Thyroid gland (tissue), 4 donors: ENCODE measurements around the gene GCNT3. TPM values are rescaled to one million over a fixed set of nuclear protein-coding genes. Genes with fewer than 3 reads are reported as not detected.

Experiments
- DNase-seq, 2 donors: peaks; one replicate each; pipeline ENCODE4 v3.0.0-alpha.2; 2019
- H3K27ac ChIP-seq, 3 donors: fragments of 200-600 bp; sonication (generic); 1 replicate in 2 of 3; 2 replicates in 1 of 3; pipeline ENCODE4 v1.5.1; 2016 to 2019; ENCODE audit warnings: mild to moderate bottlenecking in 1 of 3, moderate library complexity in 1 of 3
- H3K27me3 ChIP-seq: fragments of 200-600 bp; sonication (generic); one replicate; pipeline ENCODE4 v1.5.1; 2019
- H3K36me3 ChIP-seq, 2 donors: fragments of 200-600 bp; sonication (generic); one replicate each; pipeline ENCODE4 v1.5.1; 2016 to 2019
- H3K4me1 ChIP-seq, 2 donors: fragments of 200-600 bp; sonication (generic); one replicate each; pipeline ENCODE4 v1.5.1; 2017 to 2019
- H3K4me3 ChIP-seq, 3 donors: fragments of 200-600 bp; sonication (generic); replicated peaks in 1 of 3; 1 replicate in 2 of 3; 2 replicates in 1 of 3; pipeline ENCODE4 v1.5.1; 2016; ENCODE audit warnings: mild to moderate bottlenecking in 1 of 3
- H3K9me3 ChIP-seq: fragments of 200-600 bp; sonication (generic); one replicate; pipeline ENCODE4 v1.5.1; 2017
- POLR2A ChIP-seq, 2 donors: fragments of 450-650 bp; IDR thresholded peaks; one replicate each; pipeline ENCODE4 v1.6.1; 2017; ENCODE audit warnings: antibody characterized with exemption in 2 of 2, mild to moderate bottlenecking in 2 of 2, moderate library complexity in 1 of 2
- WGBS, 2 donors: methylation state at CpG; one replicate each; pipeline ENCODE4 v1.1.5; 2017; 5-methylcytosine and 5-hydroxymethylcytosine counted together
- intact Hi-C: fragments of 100-400 bp; cut with DNase I; formaldehyde crosslinking; loops from one replicate; pipeline ENCODE4 v1.15.1; 2023
- total RNA-seq, 4 donors: library from RNA; depleted of rRNA; stranded (reverse); fragments of >200 nt; gene quantifications; one replicate each; pipeline ENCODE4 v1.2.3, GENCODE V29; 2016
- TF ChIP-seq, protein P1 (sequence below), 6 experiments: fragments of 200-600 bp in 3 of 6; fragments of 450-650 bp in 3 of 6; sonication (generic) in 3 of 6; IDR thresholded peaks; one replicate each; pipeline ENCODE4 v1.5.1; 2016 to 2019; ENCODE audit warnings: antibody characterized with exemption in 6 of 6, mild to moderate bottlenecking in 2 of 6, inconsistent platforms in 1 of 6, moderate library complexity in 1 of 6

The GCNT3 gene, protein sequence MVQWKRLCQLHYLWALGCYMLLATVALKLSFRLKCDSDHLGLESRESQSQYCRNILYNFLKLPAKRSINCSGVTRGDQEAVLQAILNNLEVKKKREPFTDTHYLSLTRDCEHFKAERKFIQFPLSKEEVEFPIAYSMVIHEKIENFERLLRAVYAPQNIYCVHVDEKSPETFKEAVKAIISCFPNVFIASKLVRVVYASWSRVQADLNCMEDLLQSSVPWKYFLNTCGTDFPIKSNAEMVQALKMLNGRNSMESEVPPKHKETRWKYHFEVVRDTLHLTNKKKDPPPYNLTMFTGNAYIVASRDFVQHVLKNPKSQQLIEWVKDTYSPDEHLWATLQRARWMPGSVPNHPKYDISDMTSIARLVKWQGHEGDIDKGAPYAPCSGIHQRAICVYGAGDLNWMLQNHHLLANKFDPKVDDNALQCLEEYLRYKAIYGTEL
- total RNA-seq: 1 to 10 TPM in 2 of 4 donors, under 1 TPM in 1, not detected in 1; 0.13 to 2.2 (median 2.1) TPM

DNA sequence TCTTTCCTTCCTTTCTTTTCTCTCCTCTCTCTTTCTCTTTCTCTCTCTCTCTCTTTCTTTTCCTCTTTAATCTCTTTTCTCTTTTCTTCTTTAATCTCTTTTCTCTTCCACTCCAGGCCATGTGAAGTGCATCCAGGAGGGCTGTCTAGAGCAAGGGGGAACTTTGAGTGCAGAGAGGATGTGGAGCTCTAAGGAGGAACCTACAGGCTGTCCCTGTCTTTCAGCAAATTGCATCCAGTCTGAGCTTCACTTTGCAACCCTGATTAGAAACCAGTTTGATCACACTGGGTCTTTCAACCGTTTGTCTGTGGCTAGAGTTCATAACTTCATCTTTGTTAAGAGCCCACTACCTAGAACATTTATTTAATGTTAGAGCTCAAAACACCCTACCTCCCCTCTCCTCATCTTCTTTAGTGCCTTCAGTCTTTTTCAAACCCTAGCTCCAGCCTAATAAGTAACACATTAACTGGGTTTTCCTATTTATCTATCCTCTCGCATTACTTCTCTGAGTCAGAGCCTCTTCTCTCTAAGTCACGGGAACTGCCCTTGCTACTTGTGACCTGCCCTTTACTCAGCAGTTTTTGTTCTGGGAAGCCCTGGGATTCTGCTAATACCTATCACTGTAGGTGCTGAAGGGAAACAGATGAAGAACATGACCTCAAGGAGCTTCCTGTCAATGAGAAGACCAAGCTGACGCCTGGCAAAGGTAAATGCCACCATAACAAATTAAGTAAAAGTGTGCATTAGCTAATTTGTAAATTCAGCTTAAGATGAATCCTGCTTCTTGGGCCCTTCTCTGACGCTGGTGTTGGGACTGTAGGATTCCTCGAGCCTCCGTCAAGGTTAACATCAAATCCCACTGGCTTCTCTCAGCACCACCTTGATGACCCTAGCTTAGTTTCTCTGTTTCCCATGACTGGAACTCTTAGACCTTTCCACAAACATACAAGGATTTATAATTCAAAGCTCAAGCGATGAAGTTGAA is at the start of gene GCNT3:
TSS of gene GCNT3 (plus strand) at position 508 of the 985 bp plus-strand sequence. CDS start 6,456 bp downstream, outside the sequence.
- 79 to 81% methylated on average over 8 of the region's 8 CpGs for WGBS, 2 donors
- intact Hi-C loops: loop anchor here (10.0 kb wide), 1 partner anchor 77 kb away; no protein-coding TSS in a partner anchor
- no peaks in the 10 kb centered on the region for H3K27me3 ChIP-seq
- H3K27ac ChIP-seq: no peak within 1 kb of the TSS
- no peak for DNase-seq
- no peaks in the 10 kb centered on the region for H3K9me3 ChIP-seq
- TF ChIP-seq, protein P1, sequence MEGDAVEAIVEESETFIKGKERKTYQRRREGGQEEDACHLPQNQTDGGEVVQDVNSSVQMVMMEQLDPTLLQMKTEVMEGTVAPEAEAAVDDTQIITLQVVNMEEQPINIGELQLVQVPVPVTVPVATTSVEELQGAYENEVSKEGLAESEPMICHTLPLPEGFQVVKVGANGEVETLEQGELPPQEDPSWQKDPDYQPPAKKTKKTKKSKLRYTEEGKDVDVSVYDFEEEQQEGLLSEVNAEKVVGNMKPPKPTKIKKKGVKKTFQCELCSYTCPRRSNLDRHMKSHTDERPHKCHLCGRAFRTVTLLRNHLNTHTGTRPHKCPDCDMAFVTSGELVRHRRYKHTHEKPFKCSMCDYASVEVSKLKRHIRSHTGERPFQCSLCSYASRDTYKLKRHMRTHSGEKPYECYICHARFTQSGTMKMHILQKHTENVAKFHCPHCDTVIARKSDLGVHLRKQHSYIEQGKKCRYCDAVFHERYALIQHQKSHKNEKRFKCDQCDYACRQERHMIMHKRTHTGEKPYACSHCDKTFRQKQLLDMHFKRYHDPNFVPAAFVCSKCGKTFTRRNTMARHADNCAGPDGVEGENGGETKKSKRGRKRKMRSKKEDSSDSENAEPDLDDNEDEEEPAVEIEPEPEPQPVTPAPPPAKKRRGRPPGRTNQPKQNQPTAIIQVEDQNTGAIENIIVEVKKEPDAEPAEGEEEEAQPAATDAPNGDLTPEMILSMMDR (IDR thresholded peaks at IDR 0.05): no peak
- no peak for TF ChIP-seq POLR2A (IDR thresholded peaks at IDR 0.05)
- no peak within 1 kb of the TSS for H3K4me3 ChIP-seq
- H3K4me1 ChIP-seq: peaks cover 8 to 14% of the 10 kb centered on the region in 2 donors
- no peaks in the 10 kb centered on the region for H3K36me3 ChIP-seq

DNA sequence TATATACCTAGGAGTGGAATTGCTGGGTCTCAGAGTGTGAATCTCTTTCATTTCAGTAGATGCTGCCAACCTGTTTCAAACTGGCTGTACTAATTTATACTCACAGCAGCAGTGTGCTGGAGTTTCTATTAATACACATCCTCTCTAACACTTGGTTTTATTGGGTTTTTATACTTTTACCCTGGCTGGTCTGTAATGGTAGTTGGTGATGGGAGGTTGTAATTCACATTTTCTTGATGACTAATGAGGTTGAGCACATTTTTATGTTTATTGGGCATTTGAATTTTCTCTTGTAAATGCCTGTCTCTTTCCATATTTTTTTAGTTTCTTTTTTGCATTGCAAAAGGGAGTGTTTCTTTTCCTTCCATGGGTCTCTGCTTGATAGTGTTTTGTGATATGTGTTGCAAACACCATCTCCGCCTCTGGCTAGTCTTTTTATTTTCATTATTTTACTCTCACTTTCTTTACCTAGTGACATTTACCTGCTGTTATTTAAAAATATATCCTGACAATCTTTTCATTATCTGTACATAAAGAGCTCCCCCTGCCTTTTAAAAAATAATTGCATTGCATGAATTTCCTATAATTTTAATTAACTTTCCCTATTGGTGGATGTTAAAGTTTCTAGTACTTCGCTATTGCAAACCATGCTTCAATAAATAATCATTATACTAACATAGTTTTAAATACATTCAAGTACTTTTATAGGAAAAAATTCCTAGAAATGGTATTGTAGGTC is 49.0 kb upstream of the GCNT3 start:
- Histone ChIP-seq H3K27me3 (no peaks in the 10 kb centered on the region), H3K27ac (no peak overlapping the region), H3K36me3 (no peaks in the 10 kb centered on the region), H3K4me1 (no peaks in the 10 kb centered on the region), H3K4me3 (no peak overlapping the region), H3K9me3 (no peaks in the 10 kb centered on the region)
- WGBS, 2 donors: 93 to 95% methylated on average over 2 of the region's 2 CpGs
- no peak for TF ChIP-seq POLR2A (IDR thresholded peaks at IDR 0.05)
- TF ChIP-seq, protein P1 (IDR thresholded peaks at IDR 0.05): peak in 1 of 6 experiments; percentile 3
- intact Hi-C loops: no loop called here
- DNase-seq: no peak

DNA sequence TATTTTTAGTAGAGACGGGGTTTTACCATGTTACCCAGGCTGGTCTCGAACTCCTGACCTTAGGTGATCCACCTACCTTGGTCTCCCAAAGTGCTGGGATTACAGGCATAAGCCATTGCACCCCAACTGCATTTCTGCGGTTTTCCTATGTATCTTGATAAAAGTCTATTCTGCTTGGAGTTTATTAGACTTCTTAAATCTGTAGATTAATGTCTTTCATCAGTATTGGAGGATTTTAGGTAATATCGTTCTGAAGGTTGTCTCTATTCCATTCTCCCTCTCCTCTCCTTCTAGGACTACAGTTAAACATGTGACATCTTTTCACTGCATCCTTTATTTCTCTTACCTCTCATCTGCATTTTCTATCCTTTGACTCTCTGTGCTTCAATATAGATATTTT is 46.3 kb upstream of the GCNT3 start:
- Histone ChIP-seq H3K27me3 (no peaks in the 10 kb centered on the region), H3K4me1 (no peaks in the 10 kb centered on the region), H3K4me3 (no peak overlapping the region), H3K36me3 (no peaks in the 10 kb centered on the region), H3K9me3 (no peaks in the 10 kb centered on the region), H3K27ac (no peak overlapping the region)
- TF ChIP-seq, protein P1 (IDR thresholded peaks at IDR 0.05): no peak
- no peak for TF ChIP-seq POLR2A (IDR thresholded peaks at IDR 0.05)
- 92 to 95% methylated on average over 4 of the region's 4 CpGs for WGBS, 2 donors
- DNase-seq: no peak
- intact Hi-C loops: no loop called here

DNA sequence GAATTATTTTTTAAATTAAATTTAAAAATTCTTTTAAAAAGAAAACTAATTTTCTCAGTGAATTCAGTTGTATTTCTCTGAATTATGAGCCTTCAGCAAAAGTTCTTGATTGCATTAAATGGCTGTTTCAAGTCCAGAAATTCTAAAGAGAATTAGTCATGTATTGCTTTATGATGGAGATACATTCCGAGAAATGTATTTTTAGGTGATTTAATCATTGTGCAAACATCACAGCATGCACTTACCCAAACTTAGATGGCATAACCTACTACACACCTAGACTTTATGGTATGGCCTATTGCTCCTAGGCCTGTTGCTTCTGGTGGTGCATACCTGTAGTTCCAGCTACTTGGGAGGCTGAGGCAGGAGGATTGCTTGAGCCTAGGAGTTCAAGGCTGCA is 44.3 kb upstream of the GCNT3 start:
- Histone ChIP-seq H3K36me3 (no peaks in the 10 kb centered on the region), H3K4me1 (no peaks in the 10 kb centered on the region), H3K9me3 (no peaks in the 10 kb centered on the region), H3K27me3 (no peaks in the 10 kb centered on the region), H3K27ac (no peak overlapping the region), H3K4me3 (no peak overlapping the region)
- no peak for TF ChIP-seq POLR2A (IDR thresholded peaks at IDR 0.05)
- TF ChIP-seq, protein P1 (IDR thresholded peaks at IDR 0.05): no peak
- intact Hi-C loops: no loop called here
- 97 to 98% methylated on average over 1 of the region's 1 CpG for WGBS, 2 donors
- no peak for DNase-seq
